CD4-positive, alpha-beta T cell treated with Interleukin-10 for 1 hour (primary cell): ENCODE data around the gene TTC7B.
"Not testable (repeated sequence)": the region's sequence is repeated elsewhere in the genome, so short reads cannot be mapped to it uniquely, and the experiment has no call there.

ENCODE experiments used
- DNase-seq: peaks from one replicate; pipeline ENCODE4 v3.0.0-alpha.2; 2020

The TTC7B gene

GRCh38 chr14:90538095-90538494, 278.1 kb downstream of the TTC7B start:
- DNase-seq: no peak

- DNase-seq: no peak
Observed at GRCh38 chr14:90536511-90537191, 279.6 kb downstream of the TTC7B start.

DNA sequence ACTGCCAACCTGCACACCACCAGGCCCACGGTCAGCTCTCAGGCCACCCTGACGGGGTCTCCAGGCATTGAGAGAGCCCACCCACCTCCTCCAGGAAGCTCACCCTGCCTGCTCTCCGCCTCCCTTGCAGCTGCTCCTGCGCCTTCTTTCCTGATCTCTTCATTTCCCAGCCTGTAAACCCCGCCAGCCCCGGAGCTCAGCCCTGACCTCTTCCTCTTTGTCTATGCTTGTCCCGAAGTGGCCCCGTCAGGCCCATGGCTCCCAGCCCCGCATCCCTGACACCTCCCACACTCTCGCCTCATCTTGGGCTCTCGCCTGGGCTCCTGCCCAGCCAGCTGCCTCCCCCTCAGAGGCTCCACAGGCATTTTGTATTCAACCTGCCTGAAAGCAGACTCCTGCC, 280.1 kb downstream of the TTC7B start:
- DNase-seq: no peak

GRCh38 chr14:90535556-90536090, 280.6 kb downstream of the TTC7B start:
- no peak for DNase-seq

- DNase-seq: no peak
Observed at GRCh38 chr14:90534838-90535555, 281.2 kb downstream of the TTC7B start.

- no peak for DNase-seq
Observed at GRCh38 chr14:90534091-90534837, 282.0 kb downstream of the TTC7B start.

DNA sequence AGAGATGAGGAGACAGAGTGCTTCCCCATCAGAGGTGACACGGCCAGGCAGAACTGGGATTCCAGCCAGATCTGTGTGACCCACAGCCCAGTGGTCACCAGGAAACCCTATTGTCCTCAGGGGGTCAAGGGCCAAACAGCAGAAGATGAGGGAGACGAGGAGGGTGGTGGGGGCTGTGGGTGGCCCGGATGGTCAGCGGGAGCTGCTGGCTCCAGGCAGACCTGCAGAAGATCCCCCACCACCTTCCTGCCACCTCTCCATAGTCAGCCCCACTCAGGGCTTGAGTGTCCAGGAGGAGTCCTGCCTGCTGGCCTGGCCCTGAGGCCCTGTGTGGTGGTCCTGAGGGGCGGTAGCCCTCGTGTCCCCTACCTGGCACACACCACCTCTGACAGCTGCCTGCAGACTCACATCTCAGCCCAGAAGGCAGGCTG, 282.6 kb downstream of the TTC7B start:
- no peak for DNase-seq

DNA sequence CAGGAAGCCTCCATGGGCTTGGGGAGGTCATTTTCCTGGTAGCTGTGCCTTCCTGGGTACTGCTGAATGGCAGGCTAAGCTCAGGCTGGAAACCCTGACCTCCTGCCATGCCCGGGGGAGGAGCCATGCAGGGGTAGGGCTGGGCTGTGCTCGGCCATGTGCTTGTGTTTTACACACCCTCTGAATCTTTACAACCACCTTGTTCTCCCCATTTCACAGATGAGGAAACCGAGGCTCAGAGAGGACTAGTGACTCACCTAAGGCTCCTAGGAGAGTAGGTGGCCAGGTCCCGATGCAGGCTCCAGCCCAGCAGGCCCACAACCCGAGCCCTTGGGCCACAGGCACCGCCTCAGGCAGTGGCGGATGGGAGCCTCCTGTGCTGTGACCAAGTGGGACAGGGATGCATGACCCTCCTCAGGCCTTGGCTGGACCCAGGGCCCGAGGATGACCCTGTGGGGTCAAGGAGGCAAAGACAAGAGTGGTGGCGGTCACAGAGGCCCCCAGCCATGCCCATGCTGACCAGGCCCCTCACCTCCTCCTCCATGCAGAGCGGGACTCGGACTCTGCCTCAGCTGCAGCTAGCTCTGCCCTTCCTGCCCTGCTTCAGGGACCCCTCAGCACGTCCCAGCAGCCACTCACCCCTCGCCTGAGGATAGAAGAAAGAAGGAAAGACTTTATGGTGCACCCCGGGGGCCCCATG, 283.3 kb downstream of the TTC7B start:
- DNase-seq: no peak

DNA sequence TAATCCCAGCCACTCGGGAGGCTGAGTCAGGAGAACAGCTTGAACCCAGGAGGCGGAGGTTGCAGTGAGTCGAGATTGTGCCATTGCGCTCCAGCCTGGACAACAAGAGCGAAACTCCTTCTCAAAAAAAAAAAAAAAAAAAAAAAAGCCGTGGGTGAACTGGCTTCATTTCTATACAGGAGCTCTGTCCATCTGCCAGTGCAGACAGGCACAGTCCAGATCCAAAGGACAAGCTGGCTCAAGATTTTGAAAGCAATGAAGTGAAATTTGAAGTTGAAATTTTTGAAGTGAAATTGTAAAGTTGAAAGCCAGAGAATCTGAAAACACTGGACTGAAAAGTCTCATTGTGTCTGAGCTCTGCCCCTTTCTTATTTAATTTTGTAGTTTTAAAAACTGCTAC, 284.7 kb downstream of the TTC7B start:
- no peak for DNase-seq

DNA sequence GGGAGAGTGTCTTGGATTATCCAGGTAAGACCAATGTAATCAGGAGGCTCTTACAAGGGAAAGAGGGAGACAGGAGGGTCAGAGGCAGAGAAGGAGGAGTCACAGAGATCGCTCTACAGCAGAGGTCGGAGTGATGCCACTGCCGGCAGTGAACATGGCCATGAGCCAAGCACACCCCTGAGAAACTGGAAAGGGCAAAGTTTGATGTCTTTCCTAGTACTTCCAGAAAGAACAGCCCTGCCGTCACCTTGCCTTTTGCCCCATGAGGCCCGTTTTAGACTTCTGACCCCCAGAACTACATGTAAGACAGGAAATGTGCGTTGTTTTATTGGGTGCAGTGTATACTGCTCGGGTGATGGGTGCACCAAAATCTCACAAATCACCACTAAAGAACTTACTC, 285.7 kb downstream of the TTC7B start:
- no peak for DNase-seq

GRCh38 chr14:90527978-90528377, 288.3 kb downstream of the TTC7B start:
- no peak for DNase-seq

GRCh38 chr14:90526536-90526935, 289.7 kb downstream of the TTC7B start:
- DNase-seq: not testable (repeated sequence)

- DNase-seq: not testable (repeated sequence)
Observed at GRCh38 chr14:90525353-90526028, 290.7 kb downstream of the TTC7B start.

- no peak for DNase-seq
Observed at GRCh38 chr14:90523961-90524875, 292.0 kb downstream of the TTC7B start.

DNA sequence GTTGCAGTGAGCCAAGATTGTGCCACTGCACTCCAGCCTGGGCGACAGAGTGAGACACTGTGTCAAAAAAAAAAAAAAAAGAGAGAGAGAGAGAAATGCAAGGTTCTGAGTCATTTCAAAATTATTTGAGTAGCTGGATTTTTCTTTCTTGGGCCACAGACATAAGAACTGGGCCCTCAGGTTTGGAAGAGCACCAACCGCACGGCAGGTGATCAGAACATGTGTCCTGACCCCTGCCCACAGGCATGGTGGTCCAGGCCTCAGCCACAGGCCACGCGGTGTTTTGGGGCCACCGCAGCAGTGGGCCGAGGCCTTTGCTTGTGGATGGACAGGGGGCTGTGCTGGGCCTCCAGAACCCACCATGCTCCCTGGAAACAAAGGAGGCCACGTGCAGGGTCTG, 292.7 kb downstream of the TTC7B start:
- DNase-seq: no peak

GRCh38 chr14:90522571-90523191, 293.5 kb downstream of the TTC7B start:
- DNase-seq: no peak

GRCh38 chr14:90521930-90522483, 294.2 kb downstream of the TTC7B start:
- no peak for DNase-seq

- DNase-seq: no peak
Observed at GRCh38 chr14:90521084-90521929, 294.9 kb downstream of the TTC7B start.

GRCh38 chr14:90520326-90520725, 295.9 kb downstream of the TTC7B start:
- DNase-seq: no peak
